Measurements from ENCODE around the gene C1orf21.

The C1orf21 gene

DNA sequence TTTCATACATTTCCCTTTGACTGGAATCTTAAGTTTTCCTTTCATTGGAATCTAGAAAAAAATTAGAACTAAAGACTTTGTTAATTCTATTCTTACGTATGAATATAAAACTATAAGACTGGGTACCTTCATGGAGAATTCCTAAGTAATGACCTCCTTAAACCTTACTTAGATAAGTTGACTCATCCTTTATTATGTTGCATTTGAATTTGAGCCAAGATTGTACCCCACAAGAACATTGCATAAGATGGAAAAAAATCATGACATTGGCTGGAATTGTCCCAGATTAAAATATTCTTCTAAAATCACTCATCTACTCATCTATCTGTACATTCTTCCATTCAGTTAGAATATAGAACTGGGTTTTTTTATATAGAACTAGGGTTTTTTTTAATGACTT lies 137.4 kb downstream of the C1orf21 start:
- DNase-seq = no peak

DNA sequence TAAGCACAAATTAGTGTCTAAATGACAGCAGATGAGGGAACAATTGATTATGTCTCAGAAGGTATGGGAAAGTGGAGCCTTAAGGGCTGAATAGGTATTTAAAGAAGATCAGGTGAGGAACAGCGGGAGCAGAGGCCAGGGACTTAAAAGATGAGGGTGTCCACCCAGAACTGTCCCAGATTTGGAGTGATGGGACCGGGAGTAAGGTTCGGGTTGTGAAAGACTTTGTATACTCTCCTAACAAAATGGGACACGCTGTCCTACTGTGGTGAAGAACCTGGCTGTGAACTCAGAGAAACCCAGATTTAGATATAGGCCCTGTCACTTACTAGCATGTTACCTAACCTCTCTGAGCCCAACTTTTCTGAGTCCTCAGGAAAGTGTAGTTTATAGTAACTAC lies 140.6 kb downstream of the C1orf21 start:
- no peak for DNase-seq

DNA sequence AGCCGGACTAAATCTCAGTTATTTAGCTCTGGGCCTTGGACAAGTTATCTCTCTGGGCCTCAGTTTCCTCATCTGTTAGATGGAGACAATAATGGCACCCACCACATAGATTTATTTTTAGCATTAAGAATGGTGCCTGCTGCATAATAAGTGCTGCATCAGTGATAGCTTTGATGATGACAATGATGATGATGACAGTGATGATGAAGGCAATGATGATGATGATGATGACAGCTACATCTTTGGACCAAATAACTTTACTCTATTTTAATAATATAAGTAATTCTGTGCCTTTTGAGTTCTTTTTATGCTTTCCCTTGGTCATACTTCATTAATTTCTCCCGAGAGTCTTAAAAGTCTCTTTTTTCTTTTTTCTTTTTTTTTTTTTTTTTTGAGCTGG lies 143.4 kb downstream of the C1orf21 start:
- DNase-seq = no peak

DNA sequence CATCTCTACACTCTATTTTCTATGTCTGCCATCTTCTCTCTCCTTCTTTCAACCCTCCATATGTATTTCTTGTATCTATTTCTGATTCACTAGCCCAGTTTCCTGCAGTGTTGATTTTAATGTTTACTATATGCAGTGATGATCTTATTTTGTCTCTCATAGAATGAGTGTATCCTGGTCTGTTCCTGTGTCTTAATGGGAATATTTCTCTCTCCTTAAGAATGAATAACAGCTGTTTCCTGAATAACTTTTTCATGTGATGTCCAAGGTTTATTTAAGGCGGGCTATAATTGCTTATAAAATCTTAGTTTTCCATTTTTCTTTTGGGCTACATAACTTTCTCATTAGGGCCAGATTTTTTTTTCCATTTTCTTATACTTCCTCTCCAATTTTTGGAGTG lies 144.5 kb downstream of the C1orf21 start:
- DNase-seq = no peak

DNA sequence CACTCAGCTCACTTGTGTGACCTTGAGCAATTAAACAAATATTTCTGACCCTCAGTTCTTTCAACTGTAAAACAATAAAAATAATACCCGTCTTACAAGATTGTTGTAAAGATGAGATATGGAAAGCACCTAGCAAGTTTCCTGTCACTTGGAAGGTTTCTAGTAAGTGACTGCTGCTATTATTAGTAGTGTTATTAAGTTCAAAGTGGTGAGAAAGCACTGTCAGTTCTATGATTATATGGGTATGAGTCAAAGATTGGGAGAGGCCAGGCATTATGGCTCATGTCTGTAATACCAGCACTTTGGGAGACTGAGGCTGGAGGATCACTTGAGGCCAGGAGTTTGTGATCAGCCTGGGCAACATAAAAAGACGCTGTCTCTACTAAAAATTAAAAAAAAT lies 145.4 kb downstream of the C1orf21 start:
- DNase-seq = no peak

DNA sequence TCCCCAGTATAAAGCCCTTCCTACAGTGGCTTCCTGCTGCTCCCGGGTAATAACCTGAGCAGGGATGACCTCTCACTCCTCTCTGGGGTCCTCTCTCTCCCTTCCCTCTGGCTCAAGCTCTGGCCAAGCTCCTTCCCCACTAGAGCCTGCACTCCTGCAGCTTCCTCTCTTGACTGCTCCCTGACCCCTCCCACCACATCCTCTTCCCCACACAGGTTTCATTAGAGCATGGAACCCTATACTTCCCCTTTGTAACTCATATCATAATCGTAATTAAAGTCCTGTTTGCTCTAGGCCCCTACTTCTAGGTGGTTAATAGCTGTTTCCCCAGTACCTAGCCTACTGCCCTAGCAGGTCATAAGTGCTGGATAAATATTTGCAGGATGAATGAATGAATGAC lies 146.2 kb downstream of the C1orf21 start:
- no peak for DNase-seq

DNA sequence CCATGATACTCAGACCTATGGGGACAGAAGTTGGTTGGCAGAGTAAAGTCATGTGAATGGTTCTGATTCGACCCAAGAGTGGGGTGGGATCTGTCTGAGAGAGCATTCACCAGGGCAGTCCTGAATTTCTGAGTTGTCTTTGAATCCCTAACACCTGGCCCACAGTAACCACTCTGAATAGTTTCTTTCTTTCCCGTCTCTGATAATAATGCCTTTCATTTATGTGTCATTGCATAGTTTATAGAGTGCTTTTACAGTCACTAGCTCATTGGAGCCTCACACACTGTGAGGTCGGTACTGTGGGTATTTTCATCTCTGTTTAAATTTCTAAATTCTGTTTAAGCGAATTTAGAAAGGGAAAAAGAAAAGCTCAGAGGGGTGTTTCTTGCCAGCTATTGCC lies 147.1 kb downstream of the C1orf21 start:
- no peak for DNase-seq

DNA sequence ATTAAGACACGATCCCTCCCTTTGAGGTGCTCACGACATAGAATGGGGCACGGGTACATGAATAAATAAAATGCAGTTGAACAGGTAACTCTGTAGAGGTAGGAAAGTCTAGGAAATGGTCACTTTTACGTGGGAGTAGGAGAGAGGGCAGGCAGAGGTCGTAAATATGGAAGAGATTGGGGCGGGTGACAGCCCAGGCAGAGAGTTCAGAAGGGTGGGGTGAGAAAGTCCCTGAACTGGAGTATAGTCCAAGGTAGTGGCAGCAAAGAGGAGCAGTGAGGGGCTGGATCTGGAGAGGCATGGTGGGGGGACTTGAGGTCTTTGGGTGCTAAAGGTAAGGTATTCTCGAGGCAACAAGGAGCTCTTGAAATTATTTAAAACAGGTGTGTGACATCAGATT lies 147.9 kb downstream of the C1orf21 start:
- DNase-seq = no peak

DNA sequence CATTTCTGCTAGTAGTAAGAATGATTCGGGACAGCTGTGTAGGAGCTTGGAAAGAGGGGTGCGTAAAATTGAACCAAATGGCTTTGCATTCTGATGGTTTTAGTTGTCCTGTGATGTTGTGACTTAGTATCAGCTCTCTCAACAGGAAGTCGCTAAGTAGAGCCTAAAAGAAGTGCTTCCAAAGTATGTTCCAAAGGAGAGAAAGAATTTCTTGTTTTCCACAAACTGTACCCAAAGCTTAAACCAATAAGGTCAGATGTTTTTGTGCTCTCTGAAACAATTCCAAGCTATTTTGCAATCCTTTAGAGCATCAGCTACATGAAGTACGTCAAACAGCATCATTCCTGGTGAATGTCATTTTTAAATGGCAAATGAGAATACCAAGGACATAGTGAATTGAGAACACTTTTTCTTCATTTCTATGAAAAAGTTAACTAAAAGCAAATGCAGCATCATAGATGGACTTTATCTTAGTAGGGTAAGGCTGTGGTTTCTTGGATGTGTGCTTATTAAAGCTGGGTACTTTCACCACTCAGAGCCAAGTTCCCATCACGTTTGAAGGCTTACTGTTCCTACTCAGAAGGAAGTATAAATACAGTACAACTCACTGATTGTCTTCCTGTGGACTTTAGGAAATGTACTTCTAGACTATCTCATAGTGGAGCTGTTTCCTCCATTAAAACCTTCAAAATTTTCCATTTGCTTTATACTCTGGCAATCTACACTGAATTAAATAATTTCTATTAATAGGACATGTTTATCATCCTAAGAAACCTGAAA lies 148.6 kb downstream of the C1orf21 start:
- no peak for DNase-seq

DNA sequence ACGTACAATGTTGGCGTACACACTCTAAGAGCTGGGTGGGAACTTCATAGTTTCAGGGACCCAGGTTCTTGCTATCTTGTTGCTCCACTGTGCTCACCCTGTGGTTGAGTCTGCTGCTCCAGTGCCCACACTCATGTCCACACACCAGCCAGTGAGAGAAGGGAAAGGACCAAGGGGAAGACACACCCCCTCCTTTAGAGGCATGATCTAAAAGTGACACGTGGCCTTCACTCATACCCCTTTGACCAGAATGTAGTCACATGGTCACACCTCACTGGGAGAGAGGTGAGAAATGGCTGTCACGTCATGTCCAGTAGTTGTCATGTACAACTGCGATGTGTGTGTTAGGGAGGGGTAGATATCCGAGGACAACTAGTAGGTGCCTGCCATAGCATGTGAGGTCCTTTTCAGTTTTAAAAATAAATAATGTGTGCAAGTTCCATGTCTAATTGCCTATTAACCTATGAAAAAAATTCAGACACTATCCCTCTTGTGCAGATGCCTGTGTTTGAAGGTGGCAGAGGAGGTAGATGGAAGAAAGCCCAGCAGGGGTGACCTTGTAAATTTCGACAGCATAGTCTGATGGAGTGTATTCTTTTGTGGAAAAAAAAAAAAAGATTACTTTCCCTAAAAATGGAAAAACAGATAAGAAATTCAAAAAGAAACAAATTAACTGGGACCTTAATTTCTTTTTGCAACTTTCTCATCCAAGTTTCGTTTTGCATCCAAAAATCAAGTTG lies 149.6 kb downstream of the C1orf21 start:
- no peak for DNase-seq

DNA sequence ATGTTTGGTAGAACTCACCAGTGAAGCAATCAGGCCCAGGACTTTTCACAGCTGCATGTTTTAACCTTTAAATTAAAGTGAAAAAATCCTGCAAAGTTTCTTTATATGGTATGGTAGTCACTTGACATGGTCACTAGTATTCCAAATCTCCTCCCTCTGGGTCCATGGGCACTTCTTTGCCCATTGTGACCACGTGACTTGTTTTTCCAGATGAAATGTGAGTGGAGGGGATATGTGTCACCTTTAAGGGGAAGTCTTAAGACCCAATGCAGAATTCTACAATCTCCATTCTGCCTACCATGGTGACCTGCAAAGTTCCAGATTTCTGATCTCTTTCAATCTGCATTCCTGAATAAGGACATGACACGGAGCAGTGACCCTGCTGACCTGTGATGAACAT lies 152.8 kb downstream of the C1orf21 start:
- no peak for DNase-seq

DNA sequence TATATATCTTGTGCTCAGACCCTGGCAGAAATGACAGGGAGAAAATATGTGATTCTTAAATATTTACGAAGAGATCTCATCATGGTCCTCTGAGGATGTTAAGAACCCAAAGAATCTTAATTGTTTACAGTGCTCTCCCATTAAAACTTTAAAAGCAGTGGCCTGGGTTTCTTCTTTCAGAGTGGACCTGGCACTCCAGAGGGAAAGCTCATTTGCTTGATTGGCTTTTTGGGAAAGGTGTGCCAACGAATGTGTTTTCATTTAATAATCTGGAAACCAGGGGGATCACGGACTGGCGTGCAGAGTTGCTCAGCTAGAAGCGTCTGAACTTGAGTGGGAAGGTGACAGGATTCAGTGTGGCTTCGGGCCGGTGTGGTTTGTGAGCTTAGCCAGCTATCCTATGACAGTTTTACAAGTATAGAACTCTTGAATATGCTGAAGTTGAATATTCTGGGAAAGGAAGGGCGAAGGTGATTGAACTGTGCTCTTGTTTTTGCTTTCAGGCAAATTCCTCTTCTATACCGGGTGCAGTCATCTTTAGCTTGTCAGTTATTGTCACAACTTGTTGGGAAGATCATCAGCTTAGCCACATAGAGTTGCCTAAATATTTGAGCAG lies 154.8 kb downstream of the C1orf21 start:
- DNase-seq = no peak

DNA sequence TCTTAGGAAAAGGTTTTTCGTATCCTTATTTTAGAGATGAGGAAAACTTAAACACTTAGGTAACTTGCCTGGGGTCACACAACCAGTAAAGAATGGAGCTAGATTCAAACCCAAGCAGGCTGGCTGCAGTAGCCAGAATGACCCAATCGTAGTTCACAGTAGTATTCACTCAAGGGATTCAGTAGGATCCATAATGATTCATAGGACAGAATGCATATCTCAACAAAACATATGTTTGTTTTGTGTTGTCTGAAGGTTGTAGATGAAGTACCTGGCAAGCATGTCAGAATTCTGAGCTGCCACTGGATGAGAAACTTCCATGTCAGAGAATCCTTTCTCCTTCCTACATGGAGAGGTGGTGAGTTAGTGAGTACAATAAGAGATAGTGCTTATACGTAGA lies 155.5 kb downstream of the C1orf21 start:
- no peak for DNase-seq

DNA sequence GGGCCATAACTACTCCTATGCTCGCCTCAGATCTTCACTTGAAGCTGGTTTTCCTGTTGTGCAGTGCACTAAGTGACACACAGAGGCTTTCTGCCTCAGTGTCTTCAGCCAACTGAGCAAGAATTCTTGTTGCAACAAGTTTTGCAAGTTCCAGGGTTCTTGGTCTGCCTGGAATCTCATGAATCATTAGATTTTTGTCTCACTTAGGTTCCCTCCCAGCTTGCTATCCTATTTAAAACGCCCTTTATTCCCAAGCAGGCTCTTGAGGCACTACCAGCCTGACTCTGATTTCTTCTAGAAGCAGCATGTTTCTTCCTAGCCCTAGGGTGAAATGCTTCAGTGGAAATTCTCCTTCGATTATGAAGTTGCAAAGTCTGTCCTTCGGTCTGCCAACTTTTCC lies 158.8 kb downstream of the C1orf21 start:
- DNase-seq = no peak

DNA sequence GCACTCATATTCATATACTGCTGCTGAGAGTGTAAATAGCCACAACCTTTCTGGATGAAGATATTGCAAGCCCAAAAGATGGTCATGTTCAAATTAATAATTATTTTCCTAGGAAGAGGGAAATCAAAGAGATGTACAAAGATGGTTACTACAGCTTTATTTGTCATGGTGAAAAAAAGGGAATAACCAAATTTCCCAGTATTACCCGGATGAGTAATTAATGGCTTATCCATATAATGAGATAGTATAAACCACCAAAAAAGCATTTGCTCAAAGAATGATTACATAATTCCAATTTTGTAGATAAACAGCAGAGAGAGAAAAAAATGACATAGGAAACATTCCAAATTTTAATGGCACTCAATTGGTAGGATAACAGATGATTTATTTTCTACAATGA lies 165.6 kb downstream of the C1orf21 start:
- DNase-seq = no peak

DNA sequence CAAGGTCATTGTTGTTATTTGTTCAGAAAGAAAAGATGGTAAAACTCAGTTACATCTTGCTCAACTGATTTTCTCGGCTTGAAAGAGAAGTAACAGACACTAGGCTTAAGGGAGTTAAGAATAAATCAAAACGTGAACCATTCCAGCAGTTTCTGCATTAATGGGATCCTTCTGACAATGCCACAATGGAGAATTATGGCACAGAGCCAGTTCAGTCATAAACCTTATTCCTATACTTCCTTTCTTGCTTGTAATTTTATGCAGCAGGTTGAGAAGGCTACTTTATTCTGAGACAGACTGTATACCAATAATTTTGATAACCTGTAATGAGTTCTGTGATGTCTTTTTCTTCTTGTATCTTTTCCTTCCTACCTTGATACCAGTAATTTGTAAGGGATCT lies 167.0 kb downstream of the C1orf21 start:
- DNase-seq = no peak

DNA sequence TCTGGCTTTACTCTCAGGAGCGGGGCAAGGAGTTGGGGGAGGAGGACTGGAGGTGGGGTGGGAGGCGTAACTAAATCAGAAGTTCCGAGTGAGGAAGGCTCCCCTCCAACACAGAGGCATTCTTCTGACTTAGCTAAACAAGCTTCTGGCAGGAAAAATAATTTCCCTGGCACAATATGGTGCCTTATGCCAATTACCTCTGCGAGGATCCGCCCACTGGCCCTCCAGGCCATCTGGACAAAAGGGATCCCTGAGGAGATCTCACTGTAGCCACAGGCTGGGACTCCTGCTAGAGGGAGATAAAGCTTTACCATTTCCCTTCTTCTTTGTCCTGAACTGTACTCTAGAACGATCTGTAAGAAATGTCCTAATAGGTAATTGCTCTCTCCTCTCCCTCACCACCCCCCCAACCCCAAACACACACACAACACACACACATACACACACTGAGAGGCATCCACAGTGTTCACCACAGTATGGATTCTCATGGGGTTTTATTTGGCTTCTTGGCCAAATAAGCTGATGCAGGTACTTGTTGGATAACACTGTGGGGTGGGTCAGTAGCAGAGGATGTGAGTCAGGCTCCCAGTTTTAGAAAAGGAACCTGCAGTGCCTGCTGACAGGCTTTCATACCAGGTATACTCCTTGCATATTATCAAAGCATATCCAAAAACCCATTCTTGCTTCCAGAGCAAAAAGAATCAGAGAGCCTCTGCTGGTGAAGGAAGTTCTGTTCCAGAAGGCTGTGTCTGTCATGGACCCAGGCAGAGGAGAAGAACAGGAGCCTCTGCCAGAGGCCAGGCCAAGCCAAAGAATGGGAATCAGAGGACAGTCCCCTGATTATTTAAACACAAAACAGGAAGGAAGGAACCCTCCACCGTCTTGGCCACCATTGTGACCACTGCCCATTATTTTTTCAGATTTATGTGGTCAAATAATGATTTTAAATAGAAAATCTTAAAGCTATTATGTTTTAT lies 169.1 kb downstream of the C1orf21 start:
- peak; percentile 65 to 95 for DNase-seq

DNA sequence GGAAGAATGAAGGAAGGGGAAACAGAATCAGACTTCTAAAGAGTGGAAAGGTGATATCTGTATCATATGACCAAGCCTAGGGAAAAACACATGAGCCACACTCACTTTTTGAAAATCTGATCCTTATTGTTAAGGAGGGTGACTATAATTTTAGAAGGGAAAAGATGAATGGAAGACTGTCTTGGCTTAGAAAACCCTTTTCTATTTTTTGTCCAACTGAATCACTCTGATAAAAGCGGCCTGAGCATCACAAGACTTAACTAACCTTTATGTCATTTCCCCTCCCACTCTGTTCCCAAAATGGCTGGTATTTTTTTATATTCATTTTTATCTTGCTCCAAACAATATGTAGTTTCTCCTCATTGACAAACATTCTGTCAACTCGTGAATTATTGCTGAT lies 169.8 kb downstream of the C1orf21 start:
- DNase-seq = no peak

DNA sequence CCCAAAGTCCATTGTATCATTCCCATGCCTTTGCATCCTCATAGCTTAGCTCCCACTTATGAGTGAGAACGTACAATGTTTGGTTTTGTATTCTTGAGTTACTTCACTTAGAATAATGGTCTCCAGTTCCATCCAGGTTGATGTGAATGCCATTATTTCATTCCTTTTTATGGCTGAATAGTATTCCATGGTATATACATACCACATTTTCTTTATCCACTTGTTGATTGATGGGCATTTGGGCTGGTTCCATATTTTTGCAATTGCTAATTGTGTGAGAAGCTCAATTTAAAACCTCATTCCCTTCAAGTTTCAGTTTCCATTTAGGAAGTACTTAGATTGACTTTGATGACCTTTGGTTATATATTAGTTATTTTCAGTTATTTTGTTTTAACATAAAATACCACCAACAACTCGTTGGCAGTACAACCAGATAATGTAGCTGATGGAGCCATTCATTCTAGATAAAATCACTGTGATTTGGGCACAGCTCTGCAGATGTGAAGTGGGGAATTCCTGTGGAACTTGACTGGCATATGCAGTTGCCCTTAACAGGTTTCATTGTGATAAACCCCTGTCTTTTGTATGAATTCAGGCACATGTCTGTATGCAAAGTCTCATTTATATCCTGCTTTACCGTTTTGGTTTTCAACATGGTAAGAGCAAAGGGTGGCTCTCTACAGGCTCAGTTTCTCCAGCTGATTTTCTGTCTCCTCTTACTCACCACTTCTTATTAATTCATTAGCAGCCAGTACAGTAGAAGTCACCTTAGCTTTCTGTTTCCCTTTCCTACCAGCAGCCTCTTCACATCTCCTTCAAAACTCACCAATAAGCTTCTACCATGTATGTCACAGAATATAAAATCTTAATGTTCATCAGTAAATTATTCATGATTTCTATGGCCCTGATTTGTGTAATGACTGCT lies 170.9 kb downstream of the C1orf21 start:
- no peak for DNase-seq

DNA sequence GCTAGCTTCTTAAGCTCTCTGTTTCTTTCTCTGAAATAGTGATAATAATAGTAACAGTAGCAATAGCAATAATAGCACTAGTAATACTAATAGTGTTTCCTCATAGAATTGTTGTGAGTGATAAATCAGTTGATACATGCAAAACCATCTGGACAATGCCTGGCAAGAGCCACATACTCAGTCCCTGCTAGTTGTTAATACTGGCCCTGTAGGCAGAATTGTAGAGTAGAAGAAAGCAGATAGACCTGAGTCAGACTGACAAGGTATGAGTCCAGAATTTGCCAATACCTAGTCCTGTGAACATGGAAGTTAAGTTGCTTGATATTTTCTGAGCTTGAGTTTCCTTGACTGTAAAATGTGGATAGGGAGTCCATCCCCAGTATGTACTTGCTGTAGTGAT lies 171.9 kb downstream of the C1orf21 start:
- DNase-seq = no peak

DNA sequence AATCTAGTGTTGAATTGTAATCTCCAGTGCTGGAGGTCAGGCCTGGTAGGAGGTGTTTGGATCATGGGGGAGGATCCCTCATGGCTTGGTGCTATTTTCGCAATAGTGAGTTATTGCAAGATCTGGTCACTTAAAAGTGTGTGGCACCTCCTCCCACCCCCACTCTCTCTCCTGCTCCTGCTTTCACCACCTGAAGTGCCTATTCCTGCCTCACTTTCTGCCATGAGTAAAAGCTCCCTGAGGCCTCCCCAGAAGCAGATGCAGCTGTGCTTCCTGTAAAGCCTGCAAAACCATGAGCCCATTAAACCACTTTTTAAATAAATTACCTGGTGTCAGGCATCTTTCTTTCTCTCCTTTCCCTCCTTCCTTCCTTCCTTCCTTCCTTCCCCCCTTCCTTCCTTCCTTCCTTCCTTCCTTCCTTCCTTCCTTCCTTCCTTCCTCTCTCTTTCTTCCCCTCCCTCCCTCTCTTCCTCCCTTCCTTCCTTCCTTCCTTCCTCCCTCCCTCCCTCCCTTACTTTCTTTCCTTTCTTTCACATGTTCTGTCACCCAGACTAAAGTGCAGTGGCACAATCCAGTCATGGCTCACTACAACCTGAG lies 172.4 kb downstream of the C1orf21 start:
- no peak for DNase-seq
